GM12891 (cell line): ENCODE measurements around the gene RRP15.

Experiments used
- DNase-seq: peaks from one replicate; pipeline ENCODE4 v3.0.0; 2011; ENCODE audit warnings: low spot score; ENCODE audit not compliant: insufficient read length
- FAIRE-seq: peaks from 2 replicates; lab custom pipeline; 2011; peaks lifted over from hg19 to GRCh38; lab: Jason Lieb, UNC
- PAX5 ChIP-seq: IDR thresholded peaks from 2 replicates; pipeline ENCODE4 v1.6.1; 2011; ENCODE audit warnings: low read length, moderate library complexity, mild to moderate bottlenecking; ENCODE audit not compliant: insufficient read depth, severe bottlenecking
- POLR2A ChIP-seq: IDR thresholded peaks from 2 replicates; pipeline ENCODE4 v1.6.1; 2011; ENCODE audit warnings: low read depth, low read length, control low read depth
- POLR2AphosphoS5 ChIP-seq: IDR thresholded peaks from 2 replicates; pipeline ENCODE4 v1.6.1; 2011; ENCODE audit warnings: low read depth, low read length, control low read depth
- POU2F2 ChIP-seq: IDR thresholded peaks from 2 replicates; pipeline ENCODE4 v1.6.1; 2011; ENCODE audit warnings: low read depth, mild to moderate bottlenecking, control low read depth, low read length, moderate library complexity
- SPI1 ChIP-seq: IDR thresholded peaks from 2 replicates; pipeline ENCODE4 v1.6.1; 2011; ENCODE audit warnings: low read depth, low read length, control low read depth
- TAF1 ChIP-seq: IDR thresholded peaks from 2 replicates; pipeline ENCODE4 v1.6.1; 2011; ENCODE audit warnings: low read depth, low read length, control low read depth

The RRP15 gene

GRCh38 chr1:218259800-218260199 is 25.3 kb upstream of the RRP15 start:
- TF ChIP-seq TAF1: no peak
- no peak for TF ChIP-seq POLR2AphosphoS5
- TF ChIP-seq SPI1: no peak
- TF ChIP-seq PAX5: no peak
- no peak for TF ChIP-seq POLR2A
- TF ChIP-seq POU2F2: no peak
- DNase-seq (no peak), FAIRE-seq (no peak)

GRCh38 chr1:218262259-218262658 is 22.8 kb upstream of the RRP15 start:
- FAIRE-seq (no peak), DNase-seq (no peak)
- TF ChIP-seq TAF1 (no peak), POLR2AphosphoS5 (no peak), POLR2A (no peak), POU2F2 (no peak), PAX5 (no peak), SPI1 (no peak)

GRCh38 chr1:218266356-218266755 is 18.7 kb upstream of the RRP15 start:
- DNase-seq: no peak
- no peak for TF ChIP-seq POLR2A
- TF ChIP-seq POLR2AphosphoS5: no peak
- TF ChIP-seq TAF1: no peak
- TF ChIP-seq POU2F2: no peak
- no peak for TF ChIP-seq SPI1
- no peak for TF ChIP-seq PAX5
- FAIRE-seq: no peak

- FAIRE-seq: no peak
- DNase-seq: no peak
- TF ChIP-seq PAX5 (no peak), POU2F2 (no peak), POLR2A (no peak), SPI1 (no peak), TAF1 (no peak), POLR2AphosphoS5 (no peak)
These were observed 12.7 kb upstream of the RRP15 start for GRCh38 chr1:218272366-218272765.

- DNase-seq: no peak
- FAIRE-seq: no peak
- TF ChIP-seq POLR2AphosphoS5 (no peak), POU2F2 (no peak), SPI1 (no peak), PAX5 (no peak), POLR2A (no peak), TAF1 (no peak)
These were observed 11.2 kb upstream of the RRP15 start for GRCh38 chr1:218273762-218274479.

GRCh38 chr1:218274511-218274910 is 10.6 kb upstream of the RRP15 start:
- FAIRE-seq (no peak), DNase-seq (no peak)
- TF ChIP-seq TAF1: no peak
- no peak for TF ChIP-seq POLR2A
- no peak for TF ChIP-seq POU2F2
- no peak for TF ChIP-seq PAX5
- TF ChIP-seq POLR2AphosphoS5: no peak
- no peak for TF ChIP-seq SPI1

GRCh38 chr1:218275823-218276222 is 9.3 kb upstream of the RRP15 start:
- TF ChIP-seq POU2F2 (no peak), TAF1 (no peak), SPI1 (no peak), PAX5 (no peak), POLR2A (no peak), POLR2AphosphoS5 (no peak)
- DNase-seq (no peak), FAIRE-seq (no peak)

GRCh38 chr1:218281285-218281684 is 3.8 kb upstream of the RRP15 start:
- TF ChIP-seq POLR2AphosphoS5: no peak
- TF ChIP-seq SPI1: no peak
- no peak for TF ChIP-seq TAF1
- FAIRE-seq (no peak), DNase-seq (no peak)

- peak; percentile 9 for DNase-seq
- TF ChIP-seq POLR2A (no peak), SPI1 (no peak), POLR2AphosphoS5 (no peak), PAX5 (no peak), TAF1 (no peak), POU2F2 (no peak)
- peak; percentile 48 for FAIRE-seq
These were observed 646 bp upstream of the RRP15 start for GRCh38 chr1:218284377-218284916.

GRCh38 chr1:218292515-218292914 is 7.4 kb downstream of the RRP15 start:
- no peak for FAIRE-seq
- no peak for DNase-seq
- no peak for TF ChIP-seq PAX5
- no peak for TF ChIP-seq TAF1
- no peak for TF ChIP-seq SPI1
- TF ChIP-seq POLR2AphosphoS5: no peak

GRCh38 chr1:218294546-218294945 is 9.5 kb downstream of the RRP15 start:
- FAIRE-seq (no peak), DNase-seq (no peak)
- TF ChIP-seq POLR2AphosphoS5 (no peak), POU2F2 (no peak), POLR2A (no peak), SPI1 (no peak), PAX5 (no peak), TAF1 (no peak)
